ENCODE measurements around the gene RBM14.
"Not testable (repeated sequence)": the region's sequence is repeated elsewhere in the genome, so short reads cannot be mapped to it uniquely, and the experiment has no call there.

The RBM14 gene

DNA sequence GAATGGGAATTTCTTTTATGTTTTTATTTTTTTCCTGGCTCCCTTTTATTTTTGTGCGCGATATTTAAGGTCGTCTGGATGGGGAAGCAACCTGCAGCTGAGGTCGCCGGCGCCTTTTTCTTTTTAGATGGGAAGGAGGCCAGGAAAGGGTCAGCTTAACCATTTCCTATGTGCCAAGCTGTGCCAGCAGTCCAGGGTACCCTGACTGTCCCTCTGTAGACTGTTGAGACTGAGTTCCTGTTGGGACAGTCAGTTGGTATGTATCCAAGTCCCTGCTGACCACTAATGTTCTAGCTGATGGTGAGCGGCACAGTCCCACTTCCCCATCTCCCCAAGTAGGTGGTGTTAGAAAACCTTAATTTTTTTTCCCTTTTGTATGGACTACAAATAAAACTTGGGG, 10.5 kb downstream of the RBM14 start:
- DNase-seq = no peak
- in situ Hi-C loops (cut with HindIII; ENCODE audit: low pct_ligation_motif_present, low pct_unique_long_range_greater_than_20kb, low sequenced_read_pairs) = no loop called here

DNA sequence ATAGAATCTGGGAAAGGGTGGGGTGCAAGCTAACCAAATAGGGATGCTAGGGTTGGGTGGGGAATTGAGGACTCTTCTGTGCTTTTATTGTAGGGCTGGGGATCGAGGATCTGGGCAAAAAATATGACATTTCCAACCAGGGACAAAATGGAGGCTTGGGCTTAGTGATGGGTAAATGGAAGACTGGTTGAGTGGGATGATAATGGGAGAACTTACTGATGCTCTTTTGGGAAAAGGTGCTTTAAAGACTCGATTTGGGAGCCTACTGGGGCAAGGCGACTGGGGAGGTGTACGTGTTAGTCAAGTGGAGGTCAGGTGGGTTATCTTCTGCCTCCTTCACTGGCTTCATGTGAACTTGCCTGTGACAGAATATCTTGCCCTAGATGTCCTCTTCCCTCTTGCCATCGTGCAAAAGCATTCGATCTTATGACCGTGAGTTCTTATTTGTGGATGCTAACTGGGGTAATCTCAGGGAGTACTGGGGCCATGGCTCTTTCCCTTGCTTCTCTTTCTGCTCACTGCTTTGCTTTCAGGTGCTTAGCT, 11.7 kb downstream of the RBM14 start:
- no peak for DNase-seq
- in situ Hi-C loops (cut with HindIII; ENCODE audit: low pct_ligation_motif_present, low pct_unique_long_range_greater_than_20kb, low sequenced_read_pairs) = no loop called here

DNA sequence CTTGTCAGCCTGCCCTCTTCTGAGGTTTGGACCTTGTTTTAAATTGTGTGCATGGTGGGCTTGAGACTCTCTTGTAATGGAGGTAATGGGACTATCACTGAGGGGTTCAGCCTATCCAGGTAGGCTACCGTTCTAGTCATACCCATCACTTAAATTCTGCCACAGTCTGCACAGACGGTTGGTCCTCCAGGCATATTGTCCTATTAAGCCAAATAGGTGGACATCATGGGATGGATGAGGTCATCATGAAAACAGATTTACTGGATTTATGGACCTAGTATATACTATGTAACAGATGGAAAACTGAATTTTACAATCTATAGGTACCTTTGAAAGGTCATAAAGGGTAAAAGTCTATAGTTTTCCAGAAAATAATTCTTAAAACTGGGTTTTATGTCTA, 12.9 kb downstream of the RBM14 start:
- no peak for DNase-seq
- in situ Hi-C loops (cut with HindIII; ENCODE audit: low pct_ligation_motif_present, low pct_unique_long_range_greater_than_20kb, low sequenced_read_pairs) = no loop called here

DNA sequence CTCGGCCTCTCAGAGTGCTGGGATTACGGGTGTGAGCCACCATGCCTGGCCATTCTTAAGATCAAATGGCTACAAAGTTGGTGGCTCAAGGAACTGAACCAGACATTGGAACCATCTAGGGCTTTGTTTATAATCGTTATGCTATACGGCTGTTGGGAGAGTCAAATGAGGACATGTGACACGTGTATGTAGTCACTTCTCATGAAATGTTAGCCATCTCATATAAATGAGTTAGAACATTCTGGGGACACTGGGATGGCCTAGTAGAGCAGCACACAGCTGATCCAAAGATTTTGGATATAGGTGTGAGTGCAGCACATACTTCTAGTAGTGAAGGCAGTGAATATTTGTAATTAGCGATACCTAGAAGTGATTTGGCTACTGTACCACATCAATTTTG, 15.5 kb downstream of the RBM14 start:
- DNase-seq = no peak
- in situ Hi-C loops (cut with HindIII; ENCODE audit: low pct_ligation_motif_present, low pct_unique_long_range_greater_than_20kb, low sequenced_read_pairs) = no loop called here

DNA sequence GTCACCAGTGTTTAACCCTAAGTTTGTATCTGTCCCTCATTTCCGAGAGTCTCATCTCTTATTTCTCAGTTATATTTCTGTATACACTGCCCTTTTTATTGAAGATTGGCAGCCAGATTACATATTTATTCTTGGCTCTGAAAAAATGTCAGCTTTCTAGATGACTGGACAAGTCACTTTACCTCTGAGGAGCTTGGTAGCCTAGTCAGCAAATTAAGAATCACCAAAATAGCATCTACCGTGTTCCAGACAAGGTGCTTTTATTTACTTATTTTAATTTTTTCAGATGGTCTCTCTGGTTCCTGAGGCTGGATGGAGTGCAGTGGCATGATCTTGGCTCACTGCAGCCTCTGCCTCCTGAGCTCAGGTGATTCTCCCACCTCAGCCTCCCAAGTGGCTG, 16.5 kb downstream of the RBM14 start:
- in situ Hi-C loops (cut with HindIII; ENCODE audit: low pct_ligation_motif_present, low pct_unique_long_range_greater_than_20kb, low sequenced_read_pairs) = no loop called here
- DNase-seq = no peak

DNA sequence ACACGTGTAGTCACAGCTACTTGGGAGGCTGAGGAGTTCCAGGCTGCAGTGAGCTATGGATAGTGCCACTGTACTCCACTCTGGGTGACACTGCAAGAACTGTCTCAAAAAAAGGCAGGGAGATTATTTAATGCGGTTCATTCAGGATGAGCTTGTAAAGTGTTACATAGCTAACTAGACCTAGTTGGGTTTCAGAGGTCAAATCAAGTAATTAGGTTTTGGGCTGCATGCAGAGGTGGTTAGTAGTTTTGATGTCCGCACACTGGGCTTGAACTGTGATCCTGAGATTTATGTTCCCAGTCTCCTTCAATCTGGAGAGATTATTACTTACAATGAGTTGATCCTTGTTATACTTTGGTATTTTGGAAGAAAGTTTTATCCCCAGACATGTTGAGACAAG, 20.0 kb downstream of the RBM14 start:
- in situ Hi-C loops (cut with HindIII; ENCODE audit: low pct_ligation_motif_present, low pct_unique_long_range_greater_than_20kb, low sequenced_read_pairs) = no loop called here
- DNase-seq = no peak

DNA sequence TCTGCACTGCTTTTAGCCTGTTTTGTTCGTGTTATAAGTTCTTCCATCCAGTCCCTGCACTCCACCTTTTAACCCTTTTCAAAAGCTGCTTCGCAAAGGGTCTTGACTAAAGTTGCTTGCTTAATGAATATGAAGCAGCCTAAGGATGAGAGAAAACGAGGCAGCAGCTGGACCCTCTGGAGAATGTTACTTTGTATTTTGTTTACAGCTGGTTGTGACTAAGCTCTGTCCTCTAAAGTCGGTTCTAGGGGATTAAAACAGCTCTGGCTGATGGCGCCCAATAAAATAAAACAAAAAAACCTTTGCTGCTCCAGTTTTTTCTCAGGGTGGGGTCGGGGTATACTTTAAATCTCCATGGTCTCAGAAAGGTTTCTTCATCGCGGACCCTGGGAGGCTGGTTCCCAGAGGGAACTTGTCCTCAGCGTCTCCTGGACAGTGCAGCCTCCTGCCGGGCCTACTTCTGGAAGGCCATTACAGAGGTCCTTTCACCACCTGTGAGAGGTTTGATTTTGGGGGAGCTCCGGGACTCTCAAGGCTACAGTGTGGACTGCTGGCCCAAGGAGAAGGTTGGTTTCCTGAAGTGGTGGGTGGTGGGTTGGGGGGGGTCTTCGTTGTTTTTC, 21.2 kb downstream of the RBM14 start:
- DNase-seq = no peak
- in situ Hi-C loops (cut with HindIII; ENCODE audit: low pct_ligation_motif_present, low pct_unique_long_range_greater_than_20kb, low sequenced_read_pairs) = no loop called here

DNA sequence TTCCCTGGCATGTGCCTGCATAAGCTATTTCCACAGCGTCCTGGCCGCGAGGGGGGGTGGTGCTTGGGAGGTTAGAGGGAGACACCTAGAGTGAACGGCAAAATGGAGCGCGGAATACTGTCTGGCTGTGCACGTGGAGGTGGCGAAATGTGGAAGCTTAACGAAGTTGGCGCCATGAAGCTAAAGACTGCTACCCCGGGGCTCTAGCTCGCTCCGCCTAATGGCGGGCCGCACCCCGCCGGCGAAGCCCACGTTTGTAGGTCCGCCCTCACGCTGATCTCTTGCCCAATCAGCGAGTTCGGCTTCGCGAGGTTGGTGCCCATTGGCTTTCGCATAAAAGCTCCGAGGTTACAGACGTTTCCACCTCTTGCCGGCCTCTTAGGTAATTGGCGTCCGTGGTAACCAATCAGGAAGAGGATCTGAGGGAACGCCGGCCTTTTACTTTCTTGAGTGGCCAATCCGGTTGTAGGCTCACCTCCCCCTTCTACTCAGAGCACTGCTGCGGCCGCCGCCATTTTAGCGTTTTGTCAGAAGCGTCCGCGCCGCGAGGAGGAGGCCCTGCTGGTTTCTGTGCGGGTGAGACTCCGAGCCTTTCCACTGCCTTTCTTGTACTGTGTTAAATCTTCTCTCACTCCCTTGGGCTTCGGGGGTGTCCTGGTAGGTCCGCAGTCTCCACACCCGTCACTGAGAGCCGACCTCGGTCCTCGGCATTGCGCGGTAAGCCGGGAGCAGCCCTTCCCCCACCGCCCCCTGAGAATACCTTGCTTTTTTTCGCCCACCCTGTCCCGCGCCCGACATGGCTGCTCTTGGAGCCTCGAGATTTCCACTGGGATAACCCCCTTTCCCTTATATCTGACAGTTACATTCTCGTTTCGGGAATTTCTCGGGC, 22.0 kb downstream of the RBM14 start, which contains the start of gene RBM4:
TSS of gene RBM4 (plus strand) at position 527 of the 889 bp plus-strand sequence. CDS start 1,009 bp downstream, outside the sequence.
- DNase-seq = peak; percentile 99
- in situ Hi-C loops (cut with HindIII; ENCODE audit: low pct_ligation_motif_present, low pct_unique_long_range_greater_than_20kb, low sequenced_read_pairs) = no loop called here

DNA sequence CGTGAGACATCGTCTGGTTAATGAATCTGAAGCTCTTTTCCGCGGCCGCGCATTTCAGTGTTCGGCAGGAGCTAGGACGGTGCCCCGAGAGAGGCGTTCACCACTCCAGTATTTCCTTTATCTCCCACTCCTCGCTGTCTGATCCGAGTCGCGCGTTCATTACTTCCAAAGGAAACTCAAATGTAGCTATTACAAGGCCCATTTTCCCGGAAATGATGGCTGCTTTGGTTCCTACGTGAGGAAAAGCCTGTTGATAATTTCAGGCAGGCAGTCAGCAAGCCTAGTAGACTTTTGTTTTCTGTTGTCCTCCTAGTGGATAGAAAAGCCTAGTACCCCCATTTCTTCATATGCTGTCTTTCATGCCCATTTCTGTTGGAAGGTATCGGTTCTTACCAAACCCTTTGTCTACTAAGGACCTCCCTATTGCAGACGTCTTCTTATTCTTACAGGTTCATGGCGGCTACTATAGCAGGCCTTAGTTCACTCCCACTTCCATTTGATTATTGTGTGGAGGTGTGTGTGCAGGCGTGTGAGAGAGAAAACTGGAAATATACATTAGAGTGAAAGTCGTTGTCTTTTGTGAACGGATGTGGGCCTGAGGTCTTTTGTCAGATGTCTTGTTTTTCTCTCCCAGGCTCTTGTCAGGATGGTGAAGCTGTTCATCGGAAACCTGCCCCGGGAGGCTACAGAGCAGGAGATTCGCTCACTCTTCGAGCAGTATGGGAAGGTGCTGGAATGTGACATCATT, 22.8 kb downstream of the RBM14 start:
- in situ Hi-C loops (cut with HindIII; ENCODE audit: low pct_ligation_motif_present, low pct_unique_long_range_greater_than_20kb, low sequenced_read_pairs) = no loop called here
- DNase-seq = peak; percentile 46

DNA sequence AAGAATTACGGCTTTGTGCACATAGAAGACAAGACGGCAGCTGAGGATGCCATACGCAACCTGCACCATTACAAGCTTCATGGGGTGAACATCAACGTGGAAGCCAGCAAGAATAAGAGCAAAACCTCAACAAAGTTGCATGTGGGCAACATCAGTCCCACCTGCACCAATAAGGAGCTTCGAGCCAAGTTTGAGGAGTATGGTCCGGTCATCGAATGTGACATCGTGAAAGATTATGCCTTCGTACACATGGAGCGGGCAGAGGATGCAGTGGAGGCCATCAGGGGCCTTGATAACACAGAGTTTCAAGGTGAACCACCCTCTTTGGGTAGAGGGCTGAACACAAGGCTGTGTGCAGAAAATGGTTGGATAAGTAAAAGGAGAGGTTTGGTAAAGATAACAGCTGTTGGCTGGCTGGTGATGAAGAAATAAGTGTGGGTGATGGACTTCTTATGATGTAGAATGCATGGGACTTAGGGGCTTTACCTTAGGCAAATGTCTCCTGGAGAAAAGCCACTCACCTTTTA, 23.4 kb downstream of the RBM14 start:
- in situ Hi-C loops (cut with HindIII; ENCODE audit: low pct_ligation_motif_present, low pct_unique_long_range_greater_than_20kb, low sequenced_read_pairs); DNase-seq: not testable (repeated sequence)

DNA sequence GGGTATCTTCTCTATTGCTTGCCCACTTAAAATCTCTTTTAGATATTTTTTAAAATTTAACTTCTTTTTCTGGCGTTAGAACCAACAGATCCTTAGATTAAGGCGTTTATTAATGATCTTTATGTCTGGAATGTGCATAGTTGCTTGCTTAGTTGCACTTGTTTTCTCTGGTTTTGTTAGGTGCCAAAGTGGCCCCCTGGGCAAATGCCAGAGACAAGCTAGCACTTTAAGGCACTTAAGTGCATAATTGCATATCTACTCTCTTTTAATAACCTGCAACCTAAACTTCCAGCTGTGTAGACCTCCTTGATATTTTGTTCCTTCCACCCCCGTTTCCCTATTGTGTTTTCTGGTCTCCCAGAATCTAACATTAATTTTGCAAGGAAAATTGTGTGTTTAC, 25.4 kb downstream of the RBM14 start:
- DNase-seq = no peak
- in situ Hi-C loops (cut with HindIII; ENCODE audit: low pct_ligation_motif_present, low pct_unique_long_range_greater_than_20kb, low sequenced_read_pairs) = no loop called here

DNA sequence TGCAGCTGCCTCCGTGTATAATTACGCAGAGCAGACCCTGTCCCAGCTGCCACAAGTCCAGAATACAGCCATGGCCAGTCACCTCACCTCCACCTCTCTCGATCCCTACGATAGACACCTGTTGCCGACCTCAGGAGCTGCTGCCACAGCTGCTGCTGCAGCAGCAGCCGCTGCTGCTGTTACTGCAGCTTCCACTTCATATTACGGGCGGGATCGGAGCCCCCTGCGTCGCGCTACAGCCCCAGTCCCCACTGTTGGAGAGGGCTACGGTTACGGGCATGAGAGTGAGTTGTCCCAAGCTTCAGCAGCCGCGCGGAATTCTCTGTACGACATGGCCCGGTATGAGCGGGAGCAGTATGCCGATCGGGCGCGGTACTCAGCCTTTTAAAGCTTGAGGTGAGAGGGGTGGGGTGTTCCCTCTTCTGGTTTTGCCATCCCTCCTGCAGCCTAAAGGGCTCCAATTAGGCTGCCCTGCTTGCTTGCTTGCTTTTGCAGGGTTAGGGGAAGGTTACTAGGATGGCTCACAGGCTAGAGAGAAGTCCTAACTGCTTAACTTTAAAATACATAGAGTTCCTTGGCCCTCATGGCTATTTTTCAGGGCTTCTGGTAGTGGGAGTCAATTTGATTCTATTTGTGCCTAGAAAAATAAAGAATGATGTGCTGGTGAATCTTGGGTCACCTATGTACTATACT, 27.5 kb downstream of the RBM14 start:
- in situ Hi-C loops (cut with HindIII; ENCODE audit: low pct_ligation_motif_present, low pct_unique_long_range_greater_than_20kb, low sequenced_read_pairs) = no loop called here
- DNase-seq = no peak

DNA sequence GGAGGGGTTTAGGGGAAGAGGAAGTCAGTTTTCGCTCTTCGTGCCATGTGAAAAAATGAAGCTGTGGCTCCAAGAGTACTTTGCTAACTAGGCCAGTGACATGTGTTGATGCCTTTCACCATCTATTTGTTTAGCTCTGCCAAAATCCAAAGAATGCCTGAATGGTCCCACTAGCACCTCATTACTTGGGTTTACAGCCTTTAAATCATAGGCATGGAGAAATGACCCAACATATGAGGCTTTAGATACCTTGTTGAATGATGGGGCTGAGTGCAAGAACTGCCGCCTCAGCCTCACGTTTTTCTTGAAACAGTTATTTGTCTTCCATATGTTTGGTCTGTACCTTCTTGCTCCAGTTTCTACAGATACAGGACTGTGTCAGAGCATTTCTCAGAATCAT, 30.4 kb downstream of the RBM14 start:
- in situ Hi-C loops (cut with HindIII; ENCODE audit: low pct_ligation_motif_present, low pct_unique_long_range_greater_than_20kb, low sequenced_read_pairs) = no loop called here
- DNase-seq = no peak

DNA sequence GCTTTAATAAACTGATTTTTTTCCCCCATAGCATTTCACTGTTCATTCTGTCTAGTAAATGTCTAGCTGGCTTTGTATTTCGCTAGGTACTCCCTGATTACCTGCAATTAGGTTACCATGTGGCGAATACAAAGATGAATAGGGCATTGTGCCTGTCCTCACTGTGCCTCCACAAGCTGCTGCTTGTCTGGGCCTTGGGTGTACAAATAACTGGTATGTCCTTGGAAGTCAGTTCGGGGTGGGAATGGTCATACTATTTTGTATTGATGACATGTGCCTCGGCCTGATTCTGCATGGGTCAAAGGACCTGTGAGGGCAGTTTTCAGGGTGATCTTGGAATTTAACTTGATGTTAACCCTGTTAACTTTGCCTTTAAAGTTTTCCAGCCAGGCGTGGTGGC, 33.5 kb downstream of the RBM14 start:
- in situ Hi-C loops (cut with HindIII; ENCODE audit: low pct_ligation_motif_present, low pct_unique_long_range_greater_than_20kb, low sequenced_read_pairs) = no loop called here
- no peak for DNase-seq

DNA sequence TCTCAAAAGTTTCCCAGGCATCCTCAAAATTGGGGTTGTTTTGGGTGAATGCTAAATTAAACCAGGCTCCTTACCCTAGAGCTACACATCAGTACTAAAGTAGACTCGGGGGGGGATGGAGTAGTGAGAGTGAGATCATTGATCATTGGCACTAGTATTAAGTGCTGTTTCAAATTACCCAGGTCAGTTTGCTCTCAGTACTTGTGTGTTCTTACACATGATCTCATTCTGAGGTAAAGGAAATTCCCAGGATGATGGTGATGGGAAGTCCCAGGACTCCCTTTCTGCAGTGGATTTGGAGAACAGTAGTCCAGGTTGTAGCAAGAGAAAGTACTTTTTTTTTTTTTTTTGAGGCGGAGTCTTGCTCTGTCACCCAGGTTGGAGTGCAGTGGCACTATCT, 34.6 kb downstream of the RBM14 start:
- DNase-seq = no peak
- in situ Hi-C loops (cut with HindIII; ENCODE audit: low pct_ligation_motif_present, low pct_unique_long_range_greater_than_20kb, low sequenced_read_pairs) = no loop called here

DNA sequence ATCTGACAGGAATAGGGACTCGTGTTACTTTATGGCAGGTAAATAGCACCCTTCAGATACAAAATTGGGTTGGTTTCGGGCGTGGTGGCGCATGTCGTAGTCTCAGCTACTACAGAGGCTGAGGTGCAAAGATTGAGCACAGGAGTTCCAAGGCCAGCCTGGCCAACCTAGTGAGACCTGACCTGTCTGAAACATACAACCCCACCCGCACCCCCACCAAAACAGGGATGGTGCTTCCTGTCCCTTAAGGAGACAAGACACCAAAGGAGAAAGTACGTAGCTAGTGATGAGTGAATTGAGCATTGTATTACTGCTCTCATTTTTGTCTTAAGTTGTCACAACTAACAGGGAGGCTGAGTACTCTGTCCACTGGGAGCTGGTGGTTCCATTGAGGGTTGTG, 36.2 kb downstream of the RBM14 start:
- no peak for DNase-seq
- in situ Hi-C loops (cut with HindIII; ENCODE audit: low pct_ligation_motif_present, low pct_unique_long_range_greater_than_20kb, low sequenced_read_pairs) = no loop called here

DNA sequence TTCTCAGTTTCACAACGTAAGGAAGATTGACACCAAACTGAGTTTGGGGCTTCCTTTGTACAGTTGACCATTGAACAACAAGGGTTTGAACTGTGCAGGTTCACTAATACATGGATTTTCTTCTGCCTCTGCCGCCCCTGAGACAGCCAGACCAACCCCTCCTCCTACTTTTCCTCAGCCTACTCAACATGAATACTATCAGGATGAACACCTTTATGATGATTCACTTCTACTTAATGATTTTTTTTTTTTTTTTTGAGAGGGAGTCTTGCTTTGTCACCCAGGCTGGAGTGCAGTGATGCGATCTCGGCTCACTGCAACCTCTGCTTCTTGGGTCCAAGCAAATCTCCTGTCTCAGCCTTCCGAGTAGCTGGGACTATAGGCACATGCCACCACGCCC, 36.7 kb downstream of the RBM14 start:
- no peak for DNase-seq
- in situ Hi-C loops (cut with HindIII; ENCODE audit: low pct_ligation_motif_present, low pct_unique_long_range_greater_than_20kb, low sequenced_read_pairs) = no loop called here

DNA sequence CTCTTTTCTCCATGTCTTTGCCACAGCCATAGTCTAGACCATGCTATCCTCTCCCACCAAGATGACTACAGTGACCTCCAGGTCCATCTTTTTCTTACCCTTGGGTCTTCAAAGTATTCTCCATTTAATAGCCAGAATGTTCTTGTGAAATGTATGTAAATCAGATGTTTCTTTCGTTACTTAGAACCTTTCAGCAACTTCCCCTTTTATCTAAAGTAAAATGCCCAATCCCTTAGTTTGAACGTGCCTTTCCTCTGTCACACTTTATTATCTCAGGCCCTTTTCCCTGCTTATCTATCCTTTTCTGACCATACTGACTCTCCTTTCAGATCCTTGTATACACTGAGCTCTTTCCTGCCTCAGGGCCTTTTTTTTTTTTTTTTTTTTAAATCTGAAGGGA, 43.3 kb downstream of the RBM14 start:
- no peak for DNase-seq
- in situ Hi-C loops (cut with HindIII; ENCODE audit: low pct_ligation_motif_present, low pct_unique_long_range_greater_than_20kb, low sequenced_read_pairs) = no loop called here
